Globus pallidus (tissue), 1 donor: ENCODE results near the gene PEMT.

Experiments
- DNase-seq: peaks from one replicate; pipeline ENCODE4 v3.0.0-alpha.2; 2015; ENCODE audit warnings: low spot score

PEMT gene

GRCh38 chr17:17535957-17536356 is 55.6 kb downstream of the PEMT start:
- peak; percentile 38 for DNase-seq

GRCh38 chr17:17533901-17534441 is 57.5 kb downstream of the PEMT start:
- no peak for DNase-seq

GRCh38 chr17:17532991-17533390 is 58.5 kb downstream of the PEMT start:
- no peak for DNase-seq

- DNase-seq, result no peak
These were observed 60.4 kb downstream of the PEMT start for GRCh38 chr17:17531156-17531555.

- no peak for DNase-seq
These were observed 62.5 kb downstream of the PEMT start for GRCh38 chr17:17528696-17529652.

- no peak for DNase-seq
These were observed 63.5 kb downstream of the PEMT start for GRCh38 chr17:17527956-17528500.

- no peak for DNase-seq
These were observed 64.0 kb downstream of the PEMT start for GRCh38 chr17:17527534-17527933.

- DNase-seq, result no peak
These were observed 65.1 kb downstream of the PEMT start for GRCh38 chr17:17526369-17526768.

- DNase-seq, result no peak
These were observed 65.6 kb downstream of the PEMT start for GRCh38 chr17:17525956-17526355.

GRCh38 chr17:17525311-17525710 is 66.2 kb downstream of the PEMT start:
- no peak for DNase-seq

- DNase-seq, result no peak
These were observed 67.6 kb downstream of the PEMT start for GRCh38 chr17:17523731-17524490.

- DNase-seq, result no peak
These were observed 68.3 kb downstream of the PEMT start for GRCh38 chr17:17523001-17523730.

- DNase-seq, result no peak
These were observed 70.8 kb downstream of the PEMT start for GRCh38 chr17:17520599-17521232.

GRCh38 chr17:17519886-17520285 is 71.6 kb downstream of the PEMT start:
- no peak for DNase-seq

- no peak for DNase-seq
These were observed 72.6 kb downstream of the PEMT start for GRCh38 chr17:17518951-17519350.

- no peak for DNase-seq
These were observed 73.5 kb downstream of the PEMT start for GRCh38 chr17:17518014-17518413.

GRCh38 chr17:17516941-17517720 is 74.4 kb downstream of the PEMT start:
- no peak for DNase-seq

GRCh38 chr17:17515934-17516930 is 75.3 kb downstream of the PEMT start:
- DNase-seq, result no peak
